Stimulated activated CD8-positive, alpha-beta memory T cell treated with anti-CD3 and anti-CD28 coated beads, Interleukin-4, amount 100 ng/mL, for 48 hours (primary cell): ENCODE measurements around the gene C2.
A peak's percentile ranks its signal among the peaks of the same experiment; 100 is the strongest.
"Not testable (repeated sequence)": the region's sequence is repeated elsewhere in the genome, so short reads cannot be mapped to it uniquely, and the experiment has no call there.

ENCODE experiments used
- DNase-seq: peaks from one replicate; pipeline ENCODE4 v3.0.0-alpha.2; 2020

Gene C2

DNA sequence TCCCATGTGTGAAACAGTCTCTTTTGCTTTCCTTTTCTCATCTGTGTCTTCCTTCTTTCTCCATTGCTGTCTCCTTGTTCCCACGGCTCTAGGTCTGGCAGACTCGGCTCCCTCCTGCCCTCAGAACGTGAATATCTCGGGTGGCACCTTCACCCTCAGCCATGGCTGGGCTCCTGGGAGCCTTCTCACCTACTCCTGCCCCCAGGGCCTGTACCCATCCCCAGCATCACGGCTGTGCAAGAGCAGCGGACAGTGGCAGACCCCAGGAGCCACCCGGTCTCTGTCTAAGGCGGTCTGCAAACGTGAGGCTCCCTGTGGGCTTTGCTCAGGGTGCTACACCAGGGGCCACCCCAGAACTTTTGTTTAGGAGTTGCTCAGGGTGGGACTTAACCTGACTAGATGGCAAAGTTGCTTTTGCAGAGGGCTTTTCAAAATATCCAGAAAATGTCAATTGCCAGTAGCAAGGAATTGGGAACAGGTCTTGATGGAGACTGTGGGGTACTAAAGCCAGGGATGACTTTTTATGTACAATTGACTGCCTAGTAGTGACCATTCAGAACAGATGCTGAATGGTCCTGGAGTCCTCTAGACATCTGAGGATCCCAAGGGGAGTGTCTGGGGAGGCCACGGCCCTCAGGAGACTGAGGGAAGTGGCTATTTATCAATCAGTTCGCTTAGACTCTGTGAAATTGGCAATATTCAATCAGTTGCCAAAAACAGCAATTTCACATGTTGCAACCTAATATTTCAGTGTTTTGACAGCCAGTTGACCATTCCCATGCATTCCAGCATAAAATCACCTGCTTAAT, 550 bp downstream of the C2 start:
- DNase-seq, result no peak

- DNase-seq, result no peak
These were observed 1.1 kb downstream of the C2 start for GRCh38 chr6:31928672-31928939.

- DNase-seq, result no peak
These were observed 3.4 kb downstream of the C2 start for GRCh38 chr6:31930962-31931361.

DNA sequence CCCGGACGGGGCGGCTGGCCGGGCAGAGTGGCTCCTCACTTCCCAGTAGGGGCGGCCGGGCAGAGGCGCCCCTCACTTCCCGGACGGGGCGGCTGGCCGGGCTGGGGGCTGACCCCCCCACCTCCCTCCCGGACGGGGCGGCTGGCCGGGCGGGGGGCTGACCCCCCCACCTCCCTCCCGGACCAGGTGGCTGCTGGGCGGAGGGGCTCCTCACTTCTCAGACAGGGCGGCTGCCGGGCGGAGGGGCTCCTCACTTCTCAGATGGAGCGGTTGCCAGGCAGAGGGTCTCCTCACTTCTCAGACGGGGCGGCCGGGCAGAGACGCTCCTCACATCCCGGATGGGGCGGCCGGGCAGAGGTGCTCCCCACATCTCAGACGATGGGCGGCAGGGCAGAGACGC, 4.6 kb downstream of the C2 start:
- not testable (repeated sequence) for DNase-seq

GRCh38 chr6:31933537-31933936, 6.0 kb downstream of the C2 start:
- no peak for DNase-seq

GRCh38 chr6:31935021-31935420, 7.5 kb downstream of the C2 start:
- no peak for DNase-seq

DNA sequence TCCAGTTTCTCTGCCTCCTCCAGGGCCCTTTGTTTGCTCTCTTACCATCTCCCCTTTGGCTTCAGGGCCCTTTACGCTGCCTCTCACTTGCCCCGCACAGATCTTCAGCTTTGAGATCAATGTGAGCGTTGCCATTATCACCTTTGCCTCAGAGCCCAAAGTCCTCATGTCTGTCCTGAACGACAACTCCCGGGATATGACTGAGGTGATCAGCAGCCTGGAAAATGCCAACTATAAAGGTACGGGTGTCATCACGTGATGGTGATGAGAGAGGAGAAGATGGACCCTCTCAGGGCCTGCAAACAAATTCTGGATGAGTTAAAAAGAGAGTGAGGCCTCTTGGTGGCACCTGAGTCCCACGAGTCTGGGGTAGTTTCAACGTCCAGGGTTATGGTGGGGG, 8.3 kb downstream of the C2 start:
- DNase-seq, result no peak

DNA sequence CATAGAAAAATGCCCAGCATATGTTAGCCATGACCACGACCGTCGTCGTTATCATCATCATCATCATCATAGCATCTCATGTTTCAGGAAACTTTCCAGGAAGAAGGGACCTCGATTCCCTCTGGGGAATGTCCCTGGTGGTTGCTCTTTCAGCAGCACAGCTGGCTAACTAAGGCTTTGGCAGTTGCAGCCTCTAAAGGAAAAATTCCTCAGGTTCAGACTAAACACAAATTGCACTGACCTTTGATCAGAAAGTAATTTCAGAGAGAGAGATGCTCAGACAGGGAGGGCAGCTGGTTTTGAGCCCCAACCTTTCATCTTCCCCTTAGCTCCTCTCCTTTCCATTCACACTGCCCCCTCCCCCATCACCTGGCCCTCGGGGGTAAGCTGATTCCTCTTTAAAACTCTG, 12.7 kb downstream of the C2 start:
- DNase-seq, result no peak

DNA sequence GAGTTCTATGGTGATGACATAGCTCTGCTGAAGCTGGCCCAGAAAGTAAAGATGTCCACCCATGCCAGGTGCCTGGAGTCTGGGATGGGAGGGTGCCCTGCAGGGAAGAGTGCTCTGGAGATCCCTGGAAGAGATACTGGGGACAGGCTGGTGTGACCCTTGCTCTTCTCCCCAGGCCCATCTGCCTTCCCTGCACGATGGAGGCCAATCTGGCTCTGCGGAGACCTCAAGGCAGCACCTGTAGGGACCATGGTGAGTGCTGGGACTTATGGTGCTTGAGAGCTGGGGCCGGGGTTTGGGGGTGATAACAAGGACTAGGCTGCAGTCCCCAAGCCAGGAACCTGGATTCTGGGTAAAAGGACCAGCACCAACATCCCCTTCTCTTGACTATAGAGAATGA, 16.2 kb downstream of the C2 start:
- DNase-seq, result no peak

DNA sequence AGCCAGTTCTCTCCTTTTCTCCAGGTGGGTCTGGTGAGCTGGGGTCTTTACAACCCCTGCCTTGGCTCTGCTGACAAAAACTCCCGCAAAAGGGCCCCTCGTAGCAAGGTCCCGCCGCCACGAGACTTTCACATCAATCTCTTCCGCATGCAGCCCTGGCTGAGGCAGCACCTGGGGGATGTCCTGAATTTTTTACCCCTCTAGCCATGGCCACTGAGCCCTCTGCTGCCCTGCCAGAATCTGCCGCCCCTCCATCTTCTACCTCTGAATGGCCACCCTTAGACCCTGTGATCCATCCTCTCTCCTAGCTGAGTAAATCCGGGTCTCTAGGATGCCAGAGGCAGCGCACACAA, 17.6 kb downstream of the C2 start:
- no peak for DNase-seq

GRCh38 chr6:31945507-31946369, 18.2 kb downstream of the C2 start, which contains the start of gene CFB:
Gene CFB (plus strand): TSS chr6:31946095. CDS start chr6:31946222, 127 bp downstream.
- no peak for DNase-seq

GRCh38 chr6:31946370-31946885, 18.9 kb downstream of the C2 start:
- no peak for DNase-seq

- DNase-seq, result no peak
These were observed 19.7 kb downstream of the C2 start for GRCh38 chr6:31947070-31947675.

DNA sequence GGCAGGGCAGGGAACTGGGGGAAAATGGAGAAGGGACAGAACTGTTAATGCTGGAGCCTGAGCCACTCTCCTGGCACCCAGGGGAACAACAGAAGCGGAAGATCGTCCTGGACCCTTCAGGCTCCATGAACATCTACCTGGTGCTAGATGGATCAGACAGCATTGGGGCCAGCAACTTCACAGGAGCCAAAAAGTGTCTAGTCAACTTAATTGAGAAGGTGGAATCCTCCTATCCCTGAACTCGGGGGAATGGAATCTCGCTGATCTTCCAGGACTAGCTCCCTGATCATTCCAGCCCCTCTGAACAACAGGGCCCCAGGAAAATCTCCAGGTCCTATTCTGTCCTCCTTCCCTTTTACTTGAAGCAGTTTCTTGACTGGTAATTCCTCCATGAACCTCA, 20.3 kb downstream of the C2 start:
- DNase-seq, result no peak

- DNase-seq, result no peak
These were observed 20.8 kb downstream of the C2 start for GRCh38 chr6:31948306-31948705.

DNA sequence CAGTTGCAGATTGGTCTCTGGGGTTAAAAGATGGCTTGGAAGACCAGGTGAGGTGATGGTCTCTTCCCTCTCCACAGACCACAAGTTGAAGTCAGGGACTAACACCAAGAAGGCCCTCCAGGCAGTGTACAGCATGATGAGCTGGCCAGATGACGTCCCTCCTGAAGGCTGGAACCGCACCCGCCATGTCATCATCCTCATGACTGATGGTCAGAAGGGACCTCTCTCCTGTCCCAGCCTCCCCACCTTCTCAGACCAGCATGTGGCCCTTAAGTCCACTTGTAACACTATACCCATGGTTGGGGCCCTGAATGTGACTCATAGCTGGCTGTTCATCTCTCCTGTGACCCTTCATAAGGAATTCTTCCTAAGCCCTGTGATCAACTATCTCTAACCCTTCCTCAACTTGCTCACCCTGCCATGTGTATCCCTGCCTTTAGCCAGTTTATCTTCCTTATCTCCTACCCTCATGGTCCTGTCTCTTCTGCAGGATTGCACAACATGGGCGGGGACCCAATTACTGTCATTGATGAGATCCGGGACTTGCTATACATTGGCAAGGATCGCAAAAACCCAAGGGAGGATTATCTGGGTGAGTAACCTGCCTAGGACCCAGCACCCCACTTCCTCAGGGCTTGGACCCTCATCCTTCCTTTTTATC, 21.4 kb downstream of the C2 start:
- no peak for DNase-seq

- no peak for DNase-seq
These were observed 22.5 kb downstream of the C2 start for GRCh38 chr6:31949926-31950548.

GRCh38 chr6:31952140-31952805, 24.8 kb downstream of the C2 start:
- peak; percentile 70 for DNase-seq

GRCh38 chr6:31952890-31953289, 25.4 kb downstream of the C2 start:
- no peak for DNase-seq

DNA sequence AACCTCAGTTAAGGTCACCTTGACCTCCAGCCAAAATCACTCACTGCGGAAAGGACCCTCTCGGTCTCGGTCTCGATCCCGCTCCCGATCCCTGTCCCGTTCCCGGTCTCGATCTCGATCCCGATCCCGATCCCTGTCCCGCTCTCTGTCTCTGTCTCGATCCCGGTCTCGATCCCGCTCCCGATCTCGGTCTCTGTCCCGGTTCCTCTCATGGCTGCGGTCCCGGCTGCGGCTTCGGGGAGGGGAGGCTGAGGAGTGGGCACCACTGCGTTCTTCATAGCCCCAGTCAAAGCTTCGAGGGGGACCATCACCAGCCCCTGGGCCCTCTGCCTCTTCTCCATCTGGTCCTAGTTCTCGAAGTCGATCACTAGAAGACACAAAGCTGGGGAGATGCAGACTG, 27.0 kb downstream of the C2 start:
- DNase-seq, result no peak

DNA sequence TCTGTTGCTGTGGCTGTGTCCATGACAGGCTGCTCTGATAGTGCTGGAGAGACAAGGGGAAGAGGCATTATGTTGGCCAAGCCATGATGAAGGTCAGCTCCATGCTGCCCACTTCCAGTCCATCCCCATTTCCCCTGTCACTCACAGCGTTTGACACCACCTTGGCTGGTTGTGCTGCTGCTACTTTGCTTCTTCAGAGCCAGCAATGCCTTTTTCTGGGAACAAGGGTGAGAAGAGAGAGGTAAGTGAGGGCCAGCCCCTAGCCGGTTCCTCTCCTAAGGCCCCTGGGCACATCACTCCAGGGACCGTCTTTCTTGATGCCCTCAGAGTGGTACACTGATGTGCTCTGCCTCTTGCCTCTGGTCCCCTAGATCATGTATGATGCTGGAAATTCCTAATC, 29.3 kb downstream of the C2 start:
- DNase-seq, result no peak

DNA sequence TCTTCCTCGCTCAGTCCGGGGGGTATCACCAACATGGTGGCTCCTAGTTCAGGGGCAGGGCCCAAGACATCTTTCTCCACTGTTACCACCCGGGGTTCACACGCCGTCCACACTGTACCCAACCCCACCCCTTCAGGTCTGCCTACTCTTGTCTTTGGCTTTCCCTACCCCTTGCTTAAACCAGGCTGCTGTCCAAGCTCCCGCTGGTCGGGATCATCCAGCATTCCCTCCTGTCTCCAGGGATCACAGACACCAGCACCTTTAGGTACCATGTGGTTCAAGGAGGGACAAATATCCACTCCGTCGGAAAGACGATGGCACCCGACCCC, 30.9 kb downstream of the C2 start:
- no peak for DNase-seq
